A204.1 (cell line): ENCODE data around the gene NCAPD2.

ENCODE experiments used
- FAIRE-seq: peaks from 2 replicates; lab custom pipeline; 2012; peaks lifted over from hg19 to GRCh38; lab: Jason Lieb, UNC

Gene NCAPD2

DNA sequence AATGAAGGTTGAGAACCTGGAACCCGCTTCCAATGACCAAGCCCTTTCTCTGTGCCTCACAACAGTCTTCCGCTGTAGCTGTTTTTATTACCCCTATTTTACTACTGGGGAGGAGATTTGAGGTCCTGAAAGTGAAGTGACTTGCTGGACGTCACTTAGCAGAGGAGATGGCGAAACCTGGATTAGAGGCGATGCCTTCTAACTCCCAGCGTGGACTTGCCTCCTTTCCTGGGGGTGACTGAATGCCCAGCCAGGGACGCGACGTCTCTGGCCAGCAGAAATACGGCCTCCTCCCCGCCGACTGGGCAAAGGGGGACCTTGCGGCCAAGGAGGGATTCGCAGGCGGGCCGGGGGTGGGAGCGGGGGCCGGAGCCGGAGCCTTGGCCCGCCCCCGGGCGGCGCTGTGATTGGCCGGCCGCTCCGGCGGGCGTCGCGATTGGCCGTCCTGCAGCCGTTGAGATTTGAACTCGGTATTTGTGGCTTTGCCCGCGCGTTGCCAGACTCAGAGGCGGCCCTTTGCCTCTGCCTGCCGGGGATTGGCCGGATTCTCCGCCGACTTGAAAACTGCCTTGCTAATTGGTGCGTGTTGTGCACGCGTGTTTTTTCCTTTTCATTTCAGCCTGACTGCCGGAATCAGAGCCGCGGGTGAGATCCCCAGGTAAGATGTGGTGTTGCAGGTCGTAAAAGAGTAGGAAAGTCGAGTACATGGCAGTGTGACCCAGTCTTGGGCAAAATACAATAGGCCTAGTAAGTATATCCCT, at the start of gene NCAPD2:
Gene NCAPD2 (plus strand): TSS at position 606 of the 761 bp plus-strand sequence. CDS start 997 bp downstream, outside the sequence.
- peak; percentile 43 for FAIRE-seq

DNA sequence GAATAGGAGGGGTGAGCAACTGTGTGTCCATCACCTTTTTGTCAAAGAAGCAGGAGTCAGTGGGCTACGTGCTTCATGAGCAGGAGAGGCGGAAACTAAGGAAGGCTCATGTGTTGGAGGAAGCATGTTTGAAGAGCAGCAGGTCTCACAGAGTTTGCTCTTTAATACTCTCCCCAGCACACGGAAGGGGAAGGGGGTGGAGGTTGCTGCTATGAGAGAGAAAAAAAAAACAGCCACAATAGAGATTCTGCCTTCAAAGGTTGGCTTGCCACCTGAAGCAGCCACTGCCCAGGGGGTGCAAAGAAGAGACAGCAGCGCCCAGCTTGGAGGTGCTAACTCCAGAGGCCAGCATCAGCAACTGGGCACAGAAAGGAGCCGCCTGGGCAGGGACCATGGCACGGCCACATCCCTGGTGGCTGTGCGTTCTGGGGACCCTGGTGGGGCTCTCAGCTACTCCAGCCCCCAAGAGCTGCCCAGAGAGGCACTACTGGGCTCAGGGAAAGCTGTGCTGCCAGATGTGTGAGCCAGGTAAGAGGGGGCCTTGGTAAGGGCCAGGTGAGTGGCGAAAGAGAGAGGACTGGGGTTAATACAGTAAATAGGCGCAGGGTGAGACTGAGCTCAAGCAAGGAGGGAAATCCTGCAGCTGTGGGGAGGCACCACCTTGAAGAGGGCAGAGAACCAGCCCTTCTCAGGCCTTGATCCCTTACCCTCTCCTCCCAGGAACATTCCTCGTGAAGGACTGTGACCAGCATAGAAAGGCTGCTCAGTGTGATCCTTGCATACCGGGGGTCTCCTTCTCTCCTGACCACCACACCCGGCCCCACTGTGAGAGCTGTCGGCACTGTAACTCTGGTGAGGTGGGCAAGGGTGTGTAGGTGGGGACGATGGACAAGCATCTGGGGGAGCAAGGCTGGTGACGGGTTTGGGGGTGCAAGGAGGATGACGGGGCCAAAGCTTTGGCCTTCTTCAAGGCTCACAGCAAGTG, 48.9 kb upstream of the NCAPD2 start, which contains the start of gene CD27:
Gene CD27 (plus strand): TSS at position 252 of the 985 bp plus-strand sequence. CDS start 141 bp downstream, at position 393.
- no peak for FAIRE-seq

DNA sequence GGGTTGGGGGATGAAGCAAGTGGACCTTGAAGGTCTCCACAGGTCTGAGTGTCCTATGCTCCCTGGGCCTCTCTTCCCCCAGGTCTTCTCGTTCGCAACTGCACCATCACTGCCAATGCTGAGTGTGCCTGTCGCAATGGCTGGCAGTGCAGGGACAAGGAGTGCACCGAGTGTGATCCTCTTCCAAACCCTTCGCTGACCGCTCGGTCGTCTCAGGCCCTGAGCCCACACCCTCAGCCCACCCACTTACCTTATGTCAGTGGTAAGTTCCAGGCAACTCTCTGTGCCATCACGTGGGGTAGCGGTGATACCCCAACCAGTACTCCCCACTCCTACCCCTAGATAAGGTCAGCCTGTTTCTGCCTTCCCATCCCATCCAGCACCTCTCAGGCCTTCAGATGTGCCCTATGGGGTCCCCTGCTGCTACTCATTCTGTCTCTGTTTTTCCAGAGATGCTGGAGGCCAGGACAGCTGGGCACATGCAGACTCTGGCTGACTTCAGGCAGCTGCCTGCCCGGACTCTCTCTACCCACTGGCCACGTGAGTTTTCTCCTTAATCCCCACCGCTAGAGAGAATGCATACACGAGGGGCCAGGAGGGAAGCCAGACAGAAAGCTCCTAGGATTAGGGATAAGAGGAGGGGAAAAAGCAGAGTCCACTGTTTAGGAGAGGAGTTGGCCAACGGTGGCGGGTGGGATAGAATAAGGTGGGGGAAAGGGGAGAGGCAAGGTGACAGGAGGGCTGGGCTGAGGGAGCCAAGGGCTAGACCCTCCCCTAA, 43.6 kb upstream of the NCAPD2 start:
- no peak for FAIRE-seq

DNA sequence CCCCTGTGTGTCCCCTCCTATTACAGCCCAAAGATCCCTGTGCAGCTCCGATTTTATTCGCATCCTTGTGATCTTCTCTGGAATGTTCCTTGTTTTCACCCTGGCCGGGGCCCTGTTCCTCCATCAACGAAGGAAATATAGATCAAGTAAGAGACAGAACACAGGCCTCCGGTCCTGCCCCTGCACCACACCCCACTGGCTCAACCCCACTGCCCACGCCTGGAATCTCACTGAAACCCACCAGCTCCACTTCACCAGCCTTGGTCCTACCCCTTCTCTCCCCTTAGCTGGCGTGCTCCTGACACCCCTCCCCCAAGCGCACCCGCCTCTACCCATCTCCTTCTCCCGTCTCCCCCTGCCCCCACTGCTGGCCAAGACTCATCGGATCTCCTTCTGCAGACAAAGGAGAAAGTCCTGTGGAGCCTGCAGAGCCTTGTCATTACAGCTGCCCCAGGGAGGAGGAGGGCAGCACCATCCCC, 43.0 kb upstream of the NCAPD2 start:
- FAIRE-seq, result no peak

GRCh38 chr12:6451348-6452244, 42.3 kb upstream of the NCAPD2 start, which contains the start of gene TAPBPL:
Gene TAPBPL, plus strand, starts transcription at chr12:6452042. Its CDS starts 207 bp downstream, at chr12:6452249.
- no peak for FAIRE-seq

DNA sequence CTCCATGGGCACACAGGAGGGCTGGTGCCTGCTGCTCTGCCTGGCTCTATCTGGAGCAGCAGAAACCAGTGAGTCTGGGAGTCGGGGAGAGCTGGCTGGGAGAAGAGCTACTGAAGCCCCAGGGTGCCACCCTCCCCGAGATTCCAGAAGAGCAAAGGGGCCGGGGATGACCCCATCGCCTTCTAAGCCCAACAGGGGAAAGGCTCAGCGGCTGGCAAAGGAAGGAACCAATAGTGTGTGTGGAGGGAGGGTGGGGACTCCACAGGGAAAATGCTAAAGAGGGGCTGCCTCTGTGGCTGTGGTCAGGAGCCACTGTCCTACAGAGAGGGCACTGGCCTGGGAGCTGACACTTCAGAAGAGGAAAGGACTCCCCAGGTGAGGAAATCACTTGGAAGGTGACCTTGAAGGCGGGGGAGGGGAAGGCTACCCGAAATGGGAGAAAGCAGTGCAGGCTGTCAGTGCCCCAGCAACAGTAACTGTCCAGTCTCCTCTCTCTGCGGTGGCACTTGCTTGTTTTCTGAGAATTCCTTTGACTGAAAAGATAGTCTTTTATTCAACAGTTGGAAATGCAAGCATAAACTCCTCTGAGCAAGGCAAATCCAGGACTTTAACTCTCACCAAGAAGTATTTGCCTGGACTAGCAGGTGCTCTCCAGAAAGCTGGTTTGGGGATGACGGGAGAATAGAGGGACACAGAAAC, 41.5 kb upstream of the NCAPD2 start:
- FAIRE-seq, result no peak

DNA sequence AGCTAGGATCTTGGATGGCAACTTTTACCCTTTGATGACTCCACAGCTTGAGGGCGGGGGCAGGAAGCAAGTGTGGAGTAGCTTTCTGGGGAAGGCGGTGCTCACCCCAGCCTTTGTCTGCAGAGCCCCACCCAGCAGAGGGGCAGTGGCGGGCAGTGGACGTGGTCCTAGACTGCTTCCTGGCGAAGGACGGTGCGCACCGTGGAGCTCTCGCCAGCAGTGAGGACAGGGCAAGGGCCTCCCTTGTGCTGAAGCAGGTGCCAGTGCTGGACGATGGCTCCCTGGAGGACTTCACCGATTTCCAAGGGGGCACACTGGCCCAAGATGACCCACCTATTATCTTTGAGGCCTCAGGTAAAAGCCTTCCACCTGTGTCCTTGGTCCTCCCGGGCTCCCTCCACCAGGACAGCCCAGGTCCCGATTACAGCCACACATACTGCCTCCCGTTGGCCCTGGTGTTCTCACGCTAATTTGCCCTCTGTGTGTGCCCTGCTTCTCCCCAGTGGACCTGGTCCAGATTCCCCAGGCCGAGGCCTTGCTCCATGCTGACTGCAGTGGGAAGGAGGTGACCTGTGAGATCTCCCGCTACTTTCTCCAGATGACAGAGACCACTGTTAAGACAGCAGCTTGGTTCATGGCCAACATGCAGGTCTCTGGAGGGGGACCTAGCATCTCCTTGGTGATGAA, 40.8 kb upstream of the NCAPD2 start:
- no peak for FAIRE-seq

- FAIRE-seq, result no peak
Observed at GRCh38 chr12:6457220-6457945, 36.5 kb upstream of the NCAPD2 start.

GRCh38 chr12:6458281-6459003, 35.5 kb upstream of the NCAPD2 start:
- FAIRE-seq, result no peak

DNA sequence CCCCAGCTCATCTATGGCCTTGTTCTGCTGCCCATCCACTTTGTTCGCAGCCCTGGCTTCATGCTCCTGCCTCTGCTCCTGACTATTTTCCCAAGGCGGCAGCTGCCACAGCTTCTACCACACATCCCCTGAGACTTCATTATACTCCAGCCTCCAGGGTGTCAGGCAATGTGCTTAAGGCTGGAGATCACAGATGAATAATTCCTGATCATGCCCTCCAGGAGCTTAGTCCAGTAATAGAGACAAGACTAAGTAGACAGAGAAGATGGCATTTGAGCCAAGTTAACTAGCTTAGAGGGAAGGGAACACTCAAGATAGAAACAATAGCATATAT, 34.9 kb upstream of the NCAPD2 start:
- FAIRE-seq, result no peak

- FAIRE-seq, result no peak
Observed at GRCh38 chr12:6460751-6461371, 33.0 kb upstream of the NCAPD2 start.

- no peak for FAIRE-seq
Observed at GRCh38 chr12:6461401-6462233, 32.3 kb upstream of the NCAPD2 start.

DNA sequence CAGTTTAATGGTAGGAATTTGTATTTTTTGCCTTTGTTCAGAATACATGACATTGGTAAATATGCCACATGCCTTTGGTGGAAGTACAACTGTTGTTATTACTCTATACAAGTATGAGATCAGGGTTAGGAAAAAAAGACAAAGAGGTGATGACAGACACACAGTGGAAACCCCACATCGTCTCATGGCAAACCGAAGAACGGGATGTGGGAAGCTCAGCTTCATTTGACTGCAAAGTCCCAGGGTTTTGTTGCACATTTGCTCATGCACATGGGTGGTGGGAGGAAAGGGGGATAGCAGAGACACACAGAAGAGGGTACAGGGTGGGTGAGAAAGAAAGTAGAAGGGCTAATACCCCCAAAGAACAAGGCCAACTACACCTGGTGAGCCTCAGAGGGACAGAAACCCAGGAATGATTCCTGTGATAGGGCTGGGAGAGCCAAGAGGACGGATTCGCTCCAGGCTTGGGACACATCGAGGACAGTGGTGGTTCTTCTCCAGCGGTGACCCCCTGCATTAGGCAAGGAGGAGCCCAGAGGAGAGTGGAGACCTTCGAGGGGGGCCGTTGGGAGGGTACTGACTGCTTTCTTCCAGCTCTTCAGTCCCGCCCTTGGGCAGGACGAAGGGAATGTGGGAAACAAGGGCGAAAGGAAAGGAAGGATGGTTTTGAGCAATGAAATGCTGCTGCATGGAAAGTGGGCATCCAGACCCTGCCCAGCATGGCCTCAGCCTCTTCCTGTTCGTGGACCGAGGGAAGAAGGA, 31.5 kb upstream of the NCAPD2 start:
- no peak for FAIRE-seq

GRCh38 chr12:6463216-6463615, 30.7 kb upstream of the NCAPD2 start:
- FAIRE-seq, result no peak

GRCh38 chr12:6463858-6464257, 30.0 kb upstream of the NCAPD2 start:
- FAIRE-seq, result no peak

- no peak for FAIRE-seq
Observed at GRCh38 chr12:6464531-6464930, 29.4 kb upstream of the NCAPD2 start.
